Trophoblast cell (in vitro differentiated cells and primary cell): ENCODE data around the gene TXNDC8.

Experiments used
- DNase-seq, 2 donors: peaks; one replicate each; pipeline ENCODE4 v3.0.0-alpha.2; 2016
- H2AFZ ChIP-seq: 2 replicates; pipeline ENCODE4 v1.6.1; 2013; ENCODE audit warnings: low read length, moderate library complexity, mild to moderate bottlenecking; ENCODE audit not compliant: insufficient read depth, poor library complexity
- H2AK5ac ChIP-seq: 2 replicates; pipeline ENCODE4 v1.6.1; 2013; ENCODE audit warnings: mild to moderate bottlenecking, low read length
- H2BK120ac ChIP-seq: 2 replicates; pipeline ENCODE4 v1.6.1; 2013; ENCODE audit warnings: low read length, mild to moderate bottlenecking, moderate library complexity; ENCODE audit not compliant: insufficient read depth, poor library complexity
- H2BK12ac ChIP-seq: 2 replicates; pipeline ENCODE4 v1.6.1; 2013; ENCODE audit warnings: mild to moderate bottlenecking, low read length, moderate library complexity
- H2BK5ac ChIP-seq: 2 replicates; pipeline ENCODE4 v1.6.1; 2013; ENCODE audit warnings: low read length, low read depth, moderate library complexity, mild to moderate bottlenecking; ENCODE audit not compliant: poor library complexity
- H3K14ac ChIP-seq: 2 replicates; pipeline ENCODE4 v1.6.1; 2013; ENCODE audit warnings: mild to moderate bottlenecking, low read length
- H3K18ac ChIP-seq: 2 replicates; pipeline ENCODE4 v1.6.1; 2013; ENCODE audit warnings: mild to moderate bottlenecking, low read length
- H3K23ac ChIP-seq: 2 replicates; pipeline ENCODE4 v1.6.1; 2013; ENCODE audit warnings: low read length
- H3K27ac ChIP-seq: 2 replicates; pipeline ENCODE4 v1.5.1; 2013; ENCODE audit warnings: low read depth, mild to moderate bottlenecking, inconsistent platforms, low read length, moderate library complexity
- H3K27me3 ChIP-seq: 2 replicates; pipeline ENCODE4 v1.6.1; 2013; ENCODE audit warnings: inconsistent platforms, mild to moderate bottlenecking, low read length, moderate library complexity; ENCODE audit not compliant: insufficient read depth
- H3K36me3 ChIP-seq, 2 experiments: 1 replicate in 1 of 2; 2 replicates in 1 of 2; pipeline ENCODE4 v1.6.1; 2013; ENCODE audit warnings: low read length in 2 of 2, mild to moderate bottlenecking in 2 of 2, moderate library complexity in 1 of 2; ENCODE audit not compliant: insufficient read depth in 2 of 2, control insufficient read depth in 1 of 2
- H3K4ac ChIP-seq: 2 replicates; pipeline ENCODE4 v1.6.1; 2013; ENCODE audit warnings: low read depth, mild to moderate bottlenecking, low read length, moderate library complexity
- H3K4me1 ChIP-seq, 2 experiments: 1 replicate in 1 of 2; 2 replicates in 1 of 2; pipeline ENCODE4 v1.6.1; 2013; ENCODE audit warnings: low read length in 2 of 2, mild to moderate bottlenecking in 2 of 2, moderate library complexity in 1 of 2; ENCODE audit not compliant: insufficient read depth in 2 of 2, control insufficient read depth in 1 of 2
- H3K4me2 ChIP-seq: 2 replicates; pipeline ENCODE4 v1.6.1; 2013; ENCODE audit warnings: inconsistent platforms, mild to moderate bottlenecking, low read length, moderate library complexity
- H3K4me3 ChIP-seq: 2 replicates; pipeline ENCODE4 v1.5.1; 2013; ENCODE audit warnings: mild to moderate bottlenecking, low read depth, low read length, inconsistent platforms
- H3K79me1 ChIP-seq: one replicate; pipeline ENCODE4 v1.6.1; 2013; ENCODE audit warnings: low read length
- H3K79me2 ChIP-seq: 2 replicates; pipeline ENCODE4 v1.6.1; 2013; ENCODE audit warnings: low read length, mild to moderate bottlenecking; ENCODE audit not compliant: control insufficient read depth, insufficient read depth, poor library complexity
- H3K9ac ChIP-seq: 2 replicates; pipeline ENCODE4 v1.6.1; 2013; ENCODE audit warnings: mild to moderate bottlenecking, low read length
- H3K9me3 ChIP-seq: 2 replicates; pipeline ENCODE4 v1.6.1; 2013; ENCODE audit warnings: low read depth, mild to moderate bottlenecking, control low read depth, inconsistent platforms, low read length; ENCODE audit not compliant: insufficient read depth
- H4K12ac ChIP-seq: 2 replicates; pipeline ENCODE4 v1.6.1; 2013; ENCODE audit warnings: low read depth, mild to moderate bottlenecking, low read length, moderate library complexity
- H4K8ac ChIP-seq: 2 replicates; pipeline ENCODE4 v1.6.1; 2013; ENCODE audit warnings: low read depth, mild to moderate bottlenecking, low read length, moderate library complexity
- H4K91ac ChIP-seq: one replicate; pipeline ENCODE4 v1.6.1; 2013; ENCODE audit warnings: low read depth, mild to moderate bottlenecking, low read length, moderate library complexity
- WGBS: extraction: QIAGEN DNeasy Blood & Tissue Kit; methylation state at CpG from one replicate; pipeline ENCODE4 v1.1.7; 2013; ENCODE audit warnings: missing lambda C conversion rate; ENCODE audit not compliant: insufficient read length, insufficient coverage; ENCODE audit errors: extremely low coverage; 5-methylcytosine and 5-hydroxymethylcytosine counted together

TXNDC8 gene

GRCh38 chr9:110261632-110262031, 76.0 kb downstream of the TXNDC8 start:
- DNase-seq: no peak
- H2AK5ac ChIP-seq: no peak overlapping the region

GRCh38 chr9:110260911-110261310, 76.8 kb downstream of the TXNDC8 start:
- H3K14ac ChIP-seq: no peak overlapping the region
- no peak overlapping the region for H3K4me3 ChIP-seq
- H4K91ac ChIP-seq: no peak overlapping the region
- H3K23ac ChIP-seq: no peak overlapping the region
- H3K79me1 ChIP-seq: peaks cover 9% of the 10 kb centered on the region
- H3K4ac ChIP-seq: no peak overlapping the region
- H3K9me3 ChIP-seq: peaks cover 4% of the 10 kb centered on the region
- no CpG with 5 or more reads among the region's 4 CpGs for WGBS
- H4K12ac ChIP-seq: no peak overlapping the region
- no peaks in the 10 kb centered on the region for H3K36me3 ChIP-seq
- H3K4me1 ChIP-seq: peaks cover 6 to 7% of the 10 kb centered on the region in 2 experiments
- H3K18ac ChIP-seq: no peak overlapping the region
- H3K27me3 ChIP-seq: no peaks in the 10 kb centered on the region
- H2BK12ac ChIP-seq: no peak overlapping the region
- H2BK120ac ChIP-seq: no peak overlapping the region
- H3K9ac ChIP-seq: no peak overlapping the region
- H2AK5ac ChIP-seq: no peak overlapping the region
- H4K8ac ChIP-seq: no peak overlapping the region
- DNase-seq: no peak
- no peak overlapping the region for H2BK5ac ChIP-seq
- no peak overlapping the region for H3K4me2 ChIP-seq
- H2AFZ ChIP-seq: no peak overlapping the region
- peaks cover 9% of the 10 kb centered on the region for H3K79me2 ChIP-seq
- no peak overlapping the region for H3K27ac ChIP-seq

More at GRCh38 chr9:110261632-110262031, 76.0 kb downstream of the TXNDC8 start:
- Histone ChIP-seq H2BK120ac (no peak overlapping the region), H2AFZ (no peak overlapping the region), H3K79me1 (peaks cover 3% of the 10 kb centered on the region), H3K9me3 (peaks cover 2% of the 10 kb centered on the region), H3K27ac (no peak overlapping the region), H3K36me3 (no peaks in the 10 kb centered on the region), H3K4me3 (no peak overlapping the region), H3K9ac (no peak overlapping the region), H3K14ac (no peak overlapping the region), H4K12ac (no peak overlapping the region), H3K79me2 (peaks cover 3% of the 10 kb centered on the region), H3K27me3 (no peaks in the 10 kb centered on the region), H2BK12ac (no peak overlapping the region), H3K4me2 (no peak overlapping the region), H4K91ac (no peak overlapping the region), H3K4ac (no peak overlapping the region), H4K8ac (no peak overlapping the region), H2BK5ac (no peak overlapping the region), H3K23ac (no peak overlapping the region), H3K18ac (no peak overlapping the region), H3K4me1 (peaks cover 6 to 7% of the 10 kb centered on the region in 2 experiments)
- no CpG with 5 or more reads among the region's 5 CpGs for WGBS

GRCh38 chr9:110259566-110259965, 78.1 kb downstream of the TXNDC8 start:
- Histone ChIP-seq H3K4me3 (no peak overlapping the region), H3K79me1 (peaks cover 15% of the 10 kb centered on the region), H3K36me3 (no peaks in the 10 kb centered on the region), H2AK5ac (no peak overlapping the region), H4K8ac (no peak overlapping the region), H3K23ac (no peak overlapping the region), H3K27me3 (no peaks in the 10 kb centered on the region), H3K18ac (no peak overlapping the region), H3K4me2 (no peak overlapping the region), H3K9ac (no peak overlapping the region), H3K79me2 (peaks cover 20% of the 10 kb centered on the region), H3K14ac (no peak overlapping the region), H3K4me1 (peaks cover 7 to 8% of the 10 kb centered on the region in 2 experiments), H2BK12ac (no peak overlapping the region), H3K27ac (no peak overlapping the region), H2BK5ac (no peak overlapping the region), H4K12ac (no peak overlapping the region), H2BK120ac (no peak overlapping the region), H4K91ac (no peak overlapping the region), H3K4ac (no peak overlapping the region), H3K9me3 (peaks cover 4% of the 10 kb centered on the region), H2AFZ (no peak overlapping the region)
- WGBS: no CpG with 5 or more reads among the region's 2 CpGs
- no peak for DNase-seq

GRCh38 chr9:110258690-110259091, 79.0 kb downstream of the TXNDC8 start:
- Histone ChIP-seq H4K91ac (no peak overlapping the region), H3K4ac (no peak overlapping the region), H3K14ac (no peak overlapping the region), H4K8ac (no peak overlapping the region), H4K12ac (no peak overlapping the region), H2BK5ac (no peak overlapping the region), H3K9me3 (peaks cover 4% of the 10 kb centered on the region), H3K79me1 (peaks cover 15% of the 10 kb centered on the region), H3K4me1 (peaks cover 7 to 12% of the 10 kb centered on the region in 2 experiments), H3K9ac (no peak overlapping the region), H3K23ac (no peak overlapping the region), H2BK120ac (no peak overlapping the region), H3K4me2 (no peak overlapping the region), H3K18ac (no peak overlapping the region), H3K27me3 (no peaks in the 10 kb centered on the region), H2AK5ac (no peak overlapping the region), H2BK12ac (no peak overlapping the region), H3K79me2 (peaks cover 24% of the 10 kb centered on the region), H3K27ac (no peak overlapping the region), H2AFZ (no peak overlapping the region), H3K36me3 (no peaks in the 10 kb centered on the region), H3K4me3 (no peak overlapping the region)
- no CpG with 5 or more reads among the region's 3 CpGs for WGBS
- no peak for DNase-seq
